ENCODE measurements around the gene NME3.

The NME3 gene

GRCh38 chr16:1788095-1788707 is 16.9 kb upstream of the NME3 start:
- Histone ChIP-seq H3K9me3 (ENCODE audit: control insufficient read depth in 5 of 5, low read length in 5 of 5) (no peaks in the 10 kb centered on the region), H3K27me3 (ENCODE audit: control insufficient read depth in 5 of 5, insufficient read depth in 4 of 5, low read length in 5 of 5) (no peaks in the 10 kb centered on the region), H3K4me3 (ENCODE audit: low read depth in 1 of 5, low read length in 5 of 5) (no peak overlapping the region), H3K27ac (ENCODE audit: low read depth, low read length) (no peak overlapping the region), H3K36me3 (ENCODE audit: control insufficient read depth in 5 of 5, insufficient read depth in 5 of 5, low read length in 5 of 5) (peaks cover 0 to 66% (median 43%) of the 10 kb centered on the region in 5 donors), H3K9ac (ENCODE audit: low read length in 5 of 5) (no peak overlapping the region), H3K4me1 (ENCODE audit: control insufficient read depth in 5 of 5, insufficient read depth in 5 of 5, low read length in 5 of 5) (peaks cover 0 to 20% (median 15%) of the 10 kb centered on the region in 5 donors)

GRCh38 chr16:1787322-1788094 is 16.2 kb upstream of the NME3 start:
- Histone ChIP-seq H3K27ac (ENCODE audit: low read depth, low read length) (no peak overlapping the region), H3K27me3 (ENCODE audit: control insufficient read depth in 5 of 5, insufficient read depth in 4 of 5, low read length in 5 of 5) (no peaks in the 10 kb centered on the region), H3K4me1 (ENCODE audit: control insufficient read depth in 5 of 5, insufficient read depth in 5 of 5, low read length in 5 of 5) (peaks cover 0 to 22% (median 16%) of the 10 kb centered on the region in 5 donors), H3K36me3 (ENCODE audit: control insufficient read depth in 5 of 5, insufficient read depth in 5 of 5, low read length in 5 of 5) (peaks cover 0 to 66% (median 43%) of the 10 kb centered on the region in 5 donors), H3K9ac (ENCODE audit: low read length in 5 of 5) (no peak overlapping the region), H3K9me3 (ENCODE audit: control insufficient read depth in 5 of 5, low read length in 5 of 5) (no peaks in the 10 kb centered on the region), H3K4me3 (ENCODE audit: low read depth in 1 of 5, low read length in 5 of 5) (no peak overlapping the region)

DNA sequence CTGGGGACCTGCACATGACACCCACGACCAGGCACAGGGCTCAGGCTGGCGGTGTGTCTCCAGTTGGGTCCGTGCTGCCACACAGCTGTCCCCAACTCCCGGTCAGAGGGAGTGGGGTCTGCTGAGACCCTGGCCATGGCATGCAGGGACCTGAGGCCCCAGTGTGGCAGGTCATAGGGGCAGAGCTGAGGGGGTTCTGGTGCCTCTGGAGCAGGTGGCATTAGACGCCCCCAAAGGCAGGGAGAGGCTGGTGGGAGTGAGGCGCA is 15.6 kb upstream of the NME3 start:
- no peak overlapping the region for H3K27ac ChIP-seq (ENCODE audit: low read depth, low read length)
- H3K36me3 ChIP-seq (ENCODE audit: control insufficient read depth in 5 of 5, insufficient read depth in 5 of 5, low read length in 5 of 5): peaks cover 0 to 66% (median 43%) of the 10 kb centered on the region in 5 donors
- H3K9me3 ChIP-seq (ENCODE audit: control insufficient read depth in 5 of 5, low read length in 5 of 5): no peaks in the 10 kb centered on the region
- no peak overlapping the region for H3K9ac ChIP-seq (ENCODE audit: low read length in 5 of 5)
- H3K4me3 ChIP-seq (ENCODE audit: low read depth in 1 of 5, low read length in 5 of 5): no peak overlapping the region
- peaks cover 0 to 22% (median 16%) of the 10 kb centered on the region in 5 donors for H3K4me1 ChIP-seq (ENCODE audit: control insufficient read depth in 5 of 5, insufficient read depth in 5 of 5, low read length in 5 of 5)
- H3K27me3 ChIP-seq (ENCODE audit: control insufficient read depth in 5 of 5, insufficient read depth in 4 of 5, low read length in 5 of 5): no peaks in the 10 kb centered on the region

DNA sequence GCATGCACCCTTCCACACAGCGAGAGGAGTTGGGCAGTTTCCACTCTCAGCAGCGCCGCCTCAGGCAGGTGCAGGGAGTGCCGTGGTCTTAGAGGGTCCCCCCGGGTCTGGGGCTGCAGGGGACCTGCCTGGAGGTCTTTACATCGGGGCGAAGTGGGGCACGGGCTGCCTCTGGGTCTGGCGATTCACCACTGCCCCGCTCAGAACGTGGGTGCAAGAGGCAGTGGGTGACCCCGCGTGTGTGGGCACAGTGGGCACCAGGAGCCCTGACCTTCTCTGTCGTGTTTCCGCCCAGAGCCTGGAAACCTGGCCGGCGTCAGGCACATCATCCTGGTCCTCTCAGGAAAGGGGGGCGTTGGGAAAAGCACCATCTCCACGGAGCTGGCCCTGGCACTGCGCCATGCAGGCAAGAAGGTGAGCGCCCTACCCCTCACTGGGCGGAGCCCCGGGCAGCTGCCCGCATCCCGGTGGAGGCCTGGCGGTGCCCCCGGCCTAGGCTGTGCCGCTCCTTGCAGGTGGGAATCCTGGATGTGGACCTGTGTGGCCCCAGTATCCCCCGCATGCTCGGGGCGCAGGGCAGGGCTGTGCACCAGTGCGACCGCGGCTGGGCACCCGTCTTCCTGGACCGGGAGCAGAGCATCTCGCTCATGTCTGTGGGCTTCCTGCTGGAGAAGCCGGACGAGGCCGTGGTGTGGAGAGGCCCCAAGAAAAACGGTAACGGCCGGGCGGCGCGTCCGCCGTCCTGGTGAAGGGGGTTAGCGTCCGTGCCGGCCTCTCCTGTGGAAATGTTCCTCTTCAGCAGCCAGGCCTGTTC is 15.1 kb upstream of the NME3 start:
- Histone ChIP-seq H3K9ac (ENCODE audit: low read length in 5 of 5) (no peak overlapping the region), H3K27ac (ENCODE audit: low read depth, low read length) (no peak overlapping the region), H3K27me3 (ENCODE audit: control insufficient read depth in 5 of 5, insufficient read depth in 4 of 5, low read length in 5 of 5) (no peaks in the 10 kb centered on the region), H3K36me3 (ENCODE audit: control insufficient read depth in 5 of 5, insufficient read depth in 5 of 5, low read length in 5 of 5) (peaks cover 0 to 60% (median 39%) of the 10 kb centered on the region in 5 donors), H3K4me3 (ENCODE audit: low read depth in 1 of 5, low read length in 5 of 5) (no peak overlapping the region), H3K4me1 (ENCODE audit: control insufficient read depth in 5 of 5, insufficient read depth in 5 of 5, low read length in 5 of 5) (peaks cover 0 to 27% (median 22%) of the 10 kb centered on the region in 5 donors), H3K9me3 (ENCODE audit: control insufficient read depth in 5 of 5, low read length in 5 of 5) (no peaks in the 10 kb centered on the region)

DNA sequence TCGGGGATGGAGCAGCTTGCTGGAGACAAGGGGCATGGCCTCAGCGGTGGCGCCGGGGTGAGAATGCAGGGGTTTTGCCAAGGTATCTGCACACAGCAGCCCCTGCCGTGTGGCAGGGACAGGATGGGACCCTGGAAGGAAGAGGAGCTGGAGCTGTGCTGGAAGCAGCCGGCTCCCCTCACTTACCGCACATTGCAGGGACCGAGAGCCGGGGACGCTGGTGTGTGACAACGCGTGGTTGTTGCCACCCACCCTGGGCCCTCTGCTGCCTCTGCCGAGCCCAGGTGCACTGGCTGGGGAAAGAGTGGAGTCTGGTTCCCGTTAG is 14.5 kb upstream of the NME3 start:
- Histone ChIP-seq H3K9ac (ENCODE audit: low read length in 5 of 5) (peak overlapping the region in 1 of 5 donors; percentile 1), H3K36me3 (ENCODE audit: control insufficient read depth in 5 of 5, insufficient read depth in 5 of 5, low read length in 5 of 5) (peaks cover 0 to 58% (median 40%) of the 10 kb centered on the region in 5 donors), H3K9me3 (ENCODE audit: control insufficient read depth in 5 of 5, low read length in 5 of 5) (no peaks in the 10 kb centered on the region), H3K4me3 (ENCODE audit: low read depth in 1 of 5, low read length in 5 of 5) (no peak overlapping the region), H3K27ac (ENCODE audit: low read depth, low read length) (no peak overlapping the region), H3K4me1 (ENCODE audit: control insufficient read depth in 5 of 5, insufficient read depth in 5 of 5, low read length in 5 of 5) (peaks cover 0 to 34% (median 28%) of the 10 kb centered on the region in 5 donors), H3K27me3 (ENCODE audit: control insufficient read depth in 5 of 5, insufficient read depth in 4 of 5, low read length in 5 of 5) (no peaks in the 10 kb centered on the region)

- Histone ChIP-seq H3K9me3 (ENCODE audit: control insufficient read depth in 5 of 5, low read length in 5 of 5) (no peaks in the 10 kb centered on the region), H3K36me3 (ENCODE audit: control insufficient read depth in 5 of 5, insufficient read depth in 5 of 5, low read length in 5 of 5) (peaks cover 0 to 54% (median 40%) of the 10 kb centered on the region in 5 donors)
Measured at GRCh38 chr16:1784977-1785845, 13.9 kb upstream of the NME3 start.

DNA sequence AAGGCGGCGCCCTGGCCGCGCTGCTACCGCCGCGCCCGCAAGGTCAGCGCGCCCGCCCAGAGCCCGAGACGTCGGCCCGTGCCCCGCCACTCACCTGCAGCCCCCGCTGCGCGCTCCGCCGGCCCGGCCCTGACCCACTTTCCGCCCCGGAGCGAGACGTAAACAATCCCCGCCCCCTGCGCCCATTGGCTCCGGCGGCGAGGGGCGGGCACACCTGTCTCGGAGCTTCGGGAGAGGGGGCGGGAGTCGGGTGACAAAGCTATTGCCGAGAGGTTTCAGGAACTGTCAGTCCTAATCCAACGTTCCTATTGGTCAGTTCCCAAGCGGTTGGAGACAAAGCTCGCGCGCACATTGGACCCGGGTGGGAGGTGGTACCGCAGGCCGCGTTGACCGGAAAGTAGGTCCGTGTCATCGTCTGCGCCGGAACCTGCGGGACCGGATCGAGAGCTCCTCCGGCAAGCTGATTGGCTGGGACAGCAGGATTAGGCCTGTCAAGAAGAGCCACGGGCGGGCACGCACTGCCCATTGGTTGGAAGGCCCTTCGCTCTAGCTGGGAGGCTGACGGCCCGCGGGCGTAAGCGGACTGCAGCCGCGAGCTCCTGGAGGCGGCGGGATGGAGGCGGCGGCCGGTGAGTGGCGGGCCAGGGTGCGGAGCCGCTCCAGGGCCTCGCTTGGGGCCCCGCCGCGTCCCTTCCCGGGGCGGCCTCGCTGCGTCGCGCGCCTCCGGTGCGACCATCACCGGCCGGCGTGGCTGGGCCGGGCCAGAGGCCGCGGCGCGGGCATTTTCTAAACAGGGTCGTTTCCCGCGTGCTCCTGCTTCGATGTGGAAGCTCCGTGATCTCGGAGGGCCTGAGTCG is 11.3 kb upstream of the NME3 start, which contains the start of the genes NUBP2 and SPSB3:
NUBP2 (plus strand) TSS at position 553 of the 857 bp plus-strand sequence; CDS start at position 614, 61 bp downstream.
SPSB3 (minus strand) TSS at position 164 of the 857 bp plus-strand sequence. CDS start 1,088 bp downstream, outside the sequence.
- Histone ChIP-seq H3K9ac (ENCODE audit: low read length in 5 of 5) (peak within 1 kb of the TSS; percentile 68 to 88 (median 83)), H3K27me3 (ENCODE audit: control insufficient read depth in 5 of 5, insufficient read depth in 4 of 5, low read length in 5 of 5) (no peaks in the 10 kb centered on the region), H3K4me3 (ENCODE audit: low read depth in 1 of 5, low read length in 5 of 5) (peak within 1 kb of the TSS; percentile 79 to 86 (median 83)), H3K36me3 (ENCODE audit: control insufficient read depth in 5 of 5, insufficient read depth in 5 of 5, low read length in 5 of 5) (peaks cover 0 to 51% (median 36%) of the 10 kb centered on the region in 5 donors), H3K4me1 (ENCODE audit: control insufficient read depth in 5 of 5, insufficient read depth in 5 of 5, low read length in 5 of 5) (peaks cover 0 to 44% (median 34%) of the 10 kb centered on the region in 5 donors), H3K27ac (ENCODE audit: low read depth, low read length) (peak within 1 kb of the TSS; percentile 80), H3K9me3 (ENCODE audit: control insufficient read depth in 5 of 5, low read length in 5 of 5) (no peaks in the 10 kb centered on the region)

More at GRCh38 chr16:1784977-1785845, 13.9 kb upstream of the NME3 start:
- H3K4me1 ChIP-seq (ENCODE audit: control insufficient read depth in 5 of 5, insufficient read depth in 5 of 5, low read length in 5 of 5): peaks cover 0 to 40% (median 31%) of the 10 kb centered on the region in 5 donors
- H3K27ac ChIP-seq (ENCODE audit: low read depth, low read length): no peak overlapping the region
- no peak overlapping the region for H3K4me3 ChIP-seq (ENCODE audit: low read depth in 1 of 5, low read length in 5 of 5)
- H3K9ac ChIP-seq (ENCODE audit: low read length in 5 of 5): peak overlapping the region in 1 of 5 donors; percentile 1
- H3K27me3 ChIP-seq (ENCODE audit: control insufficient read depth in 5 of 5, insufficient read depth in 4 of 5, low read length in 5 of 5): no peaks in the 10 kb centered on the region

DNA sequence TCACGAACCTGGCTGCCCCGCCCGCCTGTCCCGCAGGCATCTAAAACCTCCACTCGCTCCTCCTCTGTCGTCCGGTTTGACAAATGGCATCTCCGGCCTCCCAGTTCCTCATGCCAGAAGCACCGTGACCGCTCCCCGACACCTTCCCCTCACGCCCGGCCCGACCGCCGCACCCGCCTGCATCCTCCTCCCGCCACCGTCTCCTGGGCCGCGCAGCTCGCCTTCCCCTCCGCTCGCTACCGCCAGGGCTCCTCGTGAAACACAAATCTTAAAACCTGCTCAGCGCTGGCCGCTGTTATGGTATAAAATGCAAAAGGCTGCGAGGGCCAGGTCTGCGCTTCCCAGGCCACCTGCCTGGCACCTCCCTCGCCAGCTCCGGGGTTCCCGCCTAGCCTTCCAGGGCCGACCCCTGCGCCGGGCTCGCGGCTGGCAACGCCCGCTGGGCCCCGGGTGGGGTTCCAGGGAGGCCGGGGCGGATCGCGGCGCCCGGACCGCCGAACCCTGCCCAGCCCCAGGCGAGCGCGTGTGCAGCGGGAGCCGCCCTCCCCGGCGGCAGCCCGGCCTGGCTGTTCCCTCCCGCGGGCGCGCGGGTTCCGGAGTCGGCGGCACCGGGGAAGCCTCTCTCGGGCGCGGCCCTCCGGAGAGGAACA is 10.5 kb upstream of the NME3 start:
- peak overlapping the region in 4 of 5 donors; percentile 65 to 78 (median 77) for H3K9ac ChIP-seq (ENCODE audit: low read length in 5 of 5)
- H3K27me3 ChIP-seq (ENCODE audit: control insufficient read depth in 5 of 5, insufficient read depth in 4 of 5, low read length in 5 of 5): no peaks in the 10 kb centered on the region
- H3K4me1 ChIP-seq (ENCODE audit: control insufficient read depth in 5 of 5, insufficient read depth in 5 of 5, low read length in 5 of 5): peaks cover 0 to 44% (median 34%) of the 10 kb centered on the region in 5 donors
- H3K4me3 ChIP-seq (ENCODE audit: low read depth in 1 of 5, low read length in 5 of 5): peak overlapping the region in 4 of 5 donors; percentile 65 to 83 (median 80)
- H3K9me3 ChIP-seq (ENCODE audit: control insufficient read depth in 5 of 5, low read length in 5 of 5): no peaks in the 10 kb centered on the region
- H3K36me3 ChIP-seq (ENCODE audit: control insufficient read depth in 5 of 5, insufficient read depth in 5 of 5, low read length in 5 of 5): peaks cover 0 to 51% (median 36%) of the 10 kb centered on the region in 5 donors
- H3K27ac ChIP-seq (ENCODE audit: low read depth, low read length): peak overlapping the region; percentile 50
